Left ventricle myocardium inferior (tissue), 1 donor: ENCODE data around the gene DCST2. TPM values are rescaled to one million over a fixed set of nuclear protein-coding genes. Genes with fewer than 3 reads are reported as not detected.

Source experiments
- DNase-seq: peaks from one replicate; pipeline ENCODE4 v3.0.0-alpha.2; 2020
- H3K27ac ChIP-seq: fragments of 200-600 bp; replicated peaks from 2 replicates; pipeline ENCODE4 v1.8.0; 2021
- H3K27me3 ChIP-seq: fragments of 200-600 bp; 2 replicates; pipeline ENCODE4 v1.8.0; 2021; ENCODE audit warnings: low read depth
- H3K36me3 ChIP-seq: fragments of 200-600 bp; 2 replicates; pipeline ENCODE4 v1.8.0; 2021
- H3K4me1 ChIP-seq: fragments of 200-600 bp; 2 replicates; pipeline ENCODE4 v1.8.0; 2021
- H3K4me3 ChIP-seq: fragments of 200-600 bp; 2 replicates; pipeline ENCODE4 v1.8.0; 2021; ENCODE audit warnings: mild to moderate bottlenecking, moderate library complexity
- H3K9me3 ChIP-seq: fragments of 200-600 bp; replicated peaks from 2 replicates; pipeline ENCODE4 v1.8.0; 2021
- intact Hi-C: fragments of 100-400 bp; cut with micrococcal nuclease; formaldehyde crosslinking; loops from one replicate; pipeline ENCODE4 v1.11.0; 2022
- total RNA-seq: library from RNA; stranded (reverse); fragmentation: NEBNext Ultra II Directional; extraction: Animal tissue kit (Norgen Biotek cat#: 25700); gene quantifications from one replicate; pipeline ENCODE4 v1.2.1, GENCODE V29; 2021
- TF ChIP-seq, protein P1 (sequence below): fragments of 200-600 bp; IDR thresholded peaks from 2 replicates; pipeline ENCODE4 v1.8.0; 2021; ENCODE audit warnings: antibody characterized with exemption, mild to moderate bottlenecking, borderline replicate concordance
- donor health status: DM: no; HTN: yes; CAD: no; lungs with severe emphysema.

Gene DCST2
- total RNA-seq, 1 donor from 2014 or later = not detected

DNA sequence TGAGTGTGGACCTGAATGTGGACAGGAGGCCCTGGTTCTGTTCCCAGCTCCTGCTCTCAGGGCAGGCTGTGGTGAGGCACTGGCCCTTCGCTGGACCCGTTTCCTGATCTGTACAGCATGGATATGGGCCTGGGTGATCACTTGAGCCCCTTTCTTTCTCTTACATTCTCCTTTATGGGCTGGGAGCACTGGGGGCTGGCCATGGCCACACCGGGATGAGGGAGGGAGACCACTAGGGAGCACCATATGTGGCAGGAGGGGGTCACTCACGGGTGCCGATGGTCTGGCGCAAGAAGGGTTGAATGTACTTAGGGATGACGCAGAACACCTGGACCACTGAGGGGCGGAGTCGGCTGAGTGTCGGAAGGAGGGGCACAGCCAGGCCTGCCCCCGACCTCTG, 2.7 kb downstream of the DCST2 start:
- H3K4me3 ChIP-seq = no peak overlapping the region
- intact Hi-C loops = no loop called here
- H3K27me3 ChIP-seq = no peaks in the 10 kb centered on the region
- TF ChIP-seq, protein P1, sequence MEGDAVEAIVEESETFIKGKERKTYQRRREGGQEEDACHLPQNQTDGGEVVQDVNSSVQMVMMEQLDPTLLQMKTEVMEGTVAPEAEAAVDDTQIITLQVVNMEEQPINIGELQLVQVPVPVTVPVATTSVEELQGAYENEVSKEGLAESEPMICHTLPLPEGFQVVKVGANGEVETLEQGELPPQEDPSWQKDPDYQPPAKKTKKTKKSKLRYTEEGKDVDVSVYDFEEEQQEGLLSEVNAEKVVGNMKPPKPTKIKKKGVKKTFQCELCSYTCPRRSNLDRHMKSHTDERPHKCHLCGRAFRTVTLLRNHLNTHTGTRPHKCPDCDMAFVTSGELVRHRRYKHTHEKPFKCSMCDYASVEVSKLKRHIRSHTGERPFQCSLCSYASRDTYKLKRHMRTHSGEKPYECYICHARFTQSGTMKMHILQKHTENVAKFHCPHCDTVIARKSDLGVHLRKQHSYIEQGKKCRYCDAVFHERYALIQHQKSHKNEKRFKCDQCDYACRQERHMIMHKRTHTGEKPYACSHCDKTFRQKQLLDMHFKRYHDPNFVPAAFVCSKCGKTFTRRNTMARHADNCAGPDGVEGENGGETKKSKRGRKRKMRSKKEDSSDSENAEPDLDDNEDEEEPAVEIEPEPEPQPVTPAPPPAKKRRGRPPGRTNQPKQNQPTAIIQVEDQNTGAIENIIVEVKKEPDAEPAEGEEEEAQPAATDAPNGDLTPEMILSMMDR = no peak
- no peak overlapping the region for H3K27ac ChIP-seq
- H3K4me1 ChIP-seq = no peaks in the 10 kb centered on the region
- no peak for DNase-seq
- no peaks in the 10 kb centered on the region for H3K36me3 ChIP-seq
- H3K9me3 ChIP-seq = no peaks in the 10 kb centered on the region

DNA sequence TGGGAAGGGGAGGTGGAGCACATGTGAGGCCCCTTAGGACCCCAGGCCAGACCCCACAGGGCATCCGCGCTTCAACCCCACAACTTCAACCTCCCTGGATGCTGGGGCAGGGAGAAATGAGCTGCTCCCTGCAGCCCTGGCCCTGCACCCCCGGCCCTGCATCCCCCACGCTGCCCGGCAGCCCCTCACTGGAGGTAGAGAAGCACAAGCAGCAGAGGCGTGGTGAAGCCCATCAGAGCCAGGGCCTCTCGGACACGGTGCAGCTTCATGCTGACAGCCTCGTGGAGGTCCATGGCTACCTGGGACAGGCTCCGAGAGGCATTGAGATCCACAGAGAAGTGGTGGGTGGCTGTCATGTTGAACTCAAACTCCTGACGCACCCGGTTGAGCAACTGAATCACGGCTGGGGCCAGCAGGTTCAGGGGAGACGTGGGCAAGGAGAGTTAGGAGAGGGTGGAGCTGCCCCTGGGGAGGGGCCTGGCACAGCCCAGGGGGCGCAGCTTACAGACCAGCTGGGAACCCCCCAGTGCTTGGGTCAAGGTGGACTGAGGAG, 3.3 kb downstream of the DCST2 start:
- TF ChIP-seq, protein P1 = no peak
- Histone ChIP-seq H3K4me3 (no peak overlapping the region), H3K27me3 (no peaks in the 10 kb centered on the region), H3K4me1 (no peaks in the 10 kb centered on the region), H3K9me3 (no peaks in the 10 kb centered on the region), H3K36me3 (no peaks in the 10 kb centered on the region), H3K27ac (no peak overlapping the region)
- DNase-seq = no peak
- intact Hi-C loops = no loop called here

DNA sequence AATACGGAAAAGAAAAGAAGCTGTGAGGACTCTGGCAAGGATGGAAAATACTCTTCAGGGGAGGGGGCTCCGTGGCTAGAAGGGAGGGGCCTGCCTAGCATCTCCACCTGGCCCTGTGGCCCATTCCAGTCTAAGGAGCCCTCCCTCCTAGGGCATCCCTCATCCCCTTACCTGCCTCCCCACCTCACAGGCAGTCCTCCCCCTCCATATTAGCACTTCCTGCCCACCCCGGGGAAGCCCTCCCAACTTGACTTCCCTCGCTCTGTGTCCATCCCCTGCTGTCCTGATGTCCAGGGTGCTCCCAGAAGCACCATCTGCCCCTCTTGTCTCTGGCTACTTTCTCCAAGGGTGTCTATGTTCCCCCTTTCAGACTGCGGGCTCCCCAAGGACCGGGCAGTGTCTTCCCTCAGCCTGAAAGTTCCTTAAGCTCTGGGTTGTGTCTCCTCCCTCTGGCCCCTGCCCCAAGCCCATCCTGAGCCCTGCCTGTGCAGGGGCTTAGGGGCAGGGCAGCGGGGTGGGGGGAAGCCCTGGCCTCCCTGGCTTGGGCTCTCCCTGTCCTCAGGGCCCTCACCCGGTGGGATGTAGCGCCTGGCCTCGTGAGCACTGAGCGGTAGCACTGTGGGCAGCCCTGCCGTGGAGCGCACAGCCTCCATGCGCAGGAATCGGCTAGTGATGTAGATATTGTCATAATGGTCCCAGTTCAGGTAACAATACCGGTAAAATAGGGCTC, 3.9 kb downstream of the DCST2 start:
- Histone ChIP-seq H3K27me3 (no peaks in the 10 kb centered on the region), H3K27ac (no peak overlapping the region), H3K9me3 (no peaks in the 10 kb centered on the region), H3K36me3 (no peaks in the 10 kb centered on the region), H3K4me3 (no peak overlapping the region), H3K4me1 (no peaks in the 10 kb centered on the region)
- intact Hi-C loops = no loop called here
- TF ChIP-seq, protein P1 = no peak
- DNase-seq = no peak

DNA sequence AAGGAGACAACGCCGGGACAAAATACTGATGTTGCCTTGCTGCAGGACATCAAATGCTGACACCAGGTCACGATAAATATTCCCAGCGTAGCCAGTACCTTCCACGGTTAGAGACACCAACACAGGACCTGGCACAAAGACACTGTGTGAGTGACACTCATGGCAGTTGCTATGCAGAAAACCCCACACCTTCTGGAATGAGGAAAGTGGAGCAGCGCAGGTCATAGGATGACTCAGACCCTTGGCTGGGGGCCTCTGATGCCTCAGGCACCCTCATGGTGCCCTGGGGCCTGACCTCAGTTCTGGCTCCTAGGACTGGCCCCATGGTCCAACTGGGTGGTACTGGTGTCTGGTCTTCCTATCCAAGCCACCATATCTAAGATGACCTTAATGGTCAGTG, 7.0 kb downstream of the DCST2 start:
- TF ChIP-seq, protein P1 = no peak
- Histone ChIP-seq H3K36me3 (no peaks in the 10 kb centered on the region), H3K9me3 (no peaks in the 10 kb centered on the region), H3K27me3 (no peaks in the 10 kb centered on the region), H3K27ac (no peak overlapping the region), H3K4me1 (peaks cover 8% of the 10 kb centered on the region), H3K4me3 (no peak overlapping the region)
- DNase-seq = no peak
- intact Hi-C loops = no loop called here

DNA sequence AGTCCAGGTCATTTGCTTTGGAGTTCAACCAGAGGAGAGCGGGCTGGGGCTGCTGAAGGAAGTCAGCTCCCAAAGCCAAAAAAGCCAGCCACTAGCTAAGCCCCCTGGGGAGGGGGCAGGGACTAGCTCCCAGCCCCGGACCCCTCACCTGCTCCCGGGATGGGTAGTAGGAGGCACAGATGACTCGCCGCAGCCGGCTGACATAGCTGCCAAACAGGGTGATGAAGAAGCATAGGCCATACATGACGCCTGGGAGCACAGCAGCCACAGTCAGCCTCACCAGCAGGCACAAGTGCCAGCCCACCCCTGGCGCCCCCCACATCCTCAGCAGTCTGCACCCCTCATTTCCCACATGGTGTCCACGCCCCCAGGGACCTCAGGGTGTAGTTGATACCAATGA, 7.4 kb downstream of the DCST2 start:
- Histone ChIP-seq H3K27ac (no peak overlapping the region), H3K4me1 (peaks cover 8% of the 10 kb centered on the region), H3K27me3 (no peaks in the 10 kb centered on the region), H3K9me3 (no peaks in the 10 kb centered on the region), H3K4me3 (no peak overlapping the region), H3K36me3 (no peaks in the 10 kb centered on the region)
- intact Hi-C loops = no loop called here
- TF ChIP-seq, protein P1 = no peak
- DNase-seq = no peak
